Midbrain (tissue), 1 donor: ENCODE measurements around the gene MS4A15.

Source experiments
- DNase-seq: peaks from one replicate; lab custom pipeline; 2025; lab: John Stamatoyannopoulos, UW

Gene MS4A15

DNA sequence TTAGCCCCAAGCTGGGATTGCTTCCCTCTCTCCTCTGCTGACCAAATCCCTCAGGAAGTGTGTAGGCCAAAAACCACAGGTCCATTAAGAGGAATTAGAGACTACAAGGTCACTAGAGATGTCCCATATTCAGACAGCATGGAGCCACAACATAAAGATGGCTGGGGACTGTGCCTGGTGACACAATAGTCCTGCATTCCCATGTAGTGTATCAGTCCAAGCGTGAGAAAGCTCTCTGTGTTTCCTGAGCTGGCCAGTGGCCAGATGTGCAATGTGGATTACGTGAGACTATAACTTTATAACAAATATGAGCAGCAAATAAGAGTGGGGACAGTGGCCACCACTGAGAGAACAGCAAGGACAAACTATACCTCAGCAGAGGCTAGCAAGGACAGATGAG lies 20.9 kb downstream of the MS4A15 start:
- no peak for DNase-seq

DNA sequence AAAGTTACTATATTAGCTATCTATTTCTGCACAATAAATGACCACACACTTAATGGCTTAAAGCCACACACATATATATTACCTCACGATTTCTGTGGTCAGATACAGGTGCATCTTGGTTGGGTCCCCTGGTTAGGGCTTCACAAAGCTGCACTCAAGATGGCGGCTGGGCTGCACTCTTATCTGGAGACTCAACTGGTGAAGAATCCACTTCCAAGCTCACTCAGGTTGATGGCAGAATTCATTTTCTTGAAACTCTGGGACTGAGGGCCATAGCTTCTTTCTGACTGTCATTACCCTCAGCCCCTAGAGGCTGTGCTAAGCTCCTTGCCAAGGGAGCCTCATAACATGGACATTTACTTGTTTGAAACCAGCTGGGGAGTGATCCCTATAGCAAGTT lies 23.4 kb downstream of the MS4A15 start:
- no peak for DNase-seq

DNA sequence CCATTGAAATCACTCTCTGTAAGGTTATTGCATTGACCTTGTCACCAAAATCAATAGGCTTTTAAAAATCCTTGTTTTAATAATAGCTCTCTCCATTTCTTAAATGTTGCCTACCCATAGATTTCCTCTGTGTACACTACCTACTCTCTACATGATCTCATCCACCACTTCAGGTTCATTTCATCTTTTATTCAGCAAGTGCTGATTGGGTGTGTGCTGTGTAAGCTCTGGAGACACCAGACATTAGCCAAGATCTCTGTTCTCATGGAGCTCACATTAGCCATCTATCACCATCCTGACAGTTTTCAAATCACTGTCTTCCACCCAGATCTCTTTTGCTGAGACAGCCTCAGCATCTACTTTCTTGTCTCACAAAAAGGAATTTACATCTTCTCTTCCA lies 24.1 kb downstream of the MS4A15 start:
- DNase-seq: no peak

DNA sequence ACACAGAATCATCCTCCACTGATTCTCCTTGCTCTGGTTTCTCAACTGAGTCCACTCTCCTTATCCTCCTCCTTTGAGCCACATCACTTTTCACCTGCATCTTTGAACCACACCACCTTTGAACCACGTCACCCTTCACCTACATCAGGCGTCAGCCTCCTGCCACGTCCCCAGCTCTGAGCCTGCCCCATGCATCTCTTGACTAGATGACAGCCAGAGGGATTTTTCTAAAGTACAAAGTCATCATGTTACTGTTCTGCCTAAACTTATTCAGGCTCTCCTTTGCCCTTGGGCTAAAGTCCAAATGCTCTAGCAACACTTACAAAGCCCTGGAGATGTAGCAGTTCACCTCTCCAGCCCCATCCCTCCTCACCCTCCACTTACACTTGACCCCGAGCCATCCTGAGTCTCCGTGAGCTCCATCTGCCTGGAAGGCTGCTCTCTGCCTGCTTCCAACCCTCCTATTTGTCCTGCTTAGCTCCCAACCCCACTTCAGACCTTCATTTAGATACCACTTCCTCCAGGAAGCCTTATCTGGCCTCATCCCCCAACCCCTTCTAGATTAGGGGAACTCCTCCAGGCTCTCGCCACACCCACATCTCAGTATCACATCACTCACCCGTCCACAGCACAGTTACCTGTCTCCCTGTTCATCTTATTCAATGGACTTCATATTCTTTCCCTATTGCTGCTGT lies 24.8 kb downstream of the MS4A15 start:
- no peak for DNase-seq

- no peak for DNase-seq
Observed at GRCh38 chr11:60781981-60782316, 25.3 kb downstream of the MS4A15 start.

GRCh38 chr11:60782393-60783140 lies 25.9 kb downstream of the MS4A15 start:
- no peak for DNase-seq

DNA sequence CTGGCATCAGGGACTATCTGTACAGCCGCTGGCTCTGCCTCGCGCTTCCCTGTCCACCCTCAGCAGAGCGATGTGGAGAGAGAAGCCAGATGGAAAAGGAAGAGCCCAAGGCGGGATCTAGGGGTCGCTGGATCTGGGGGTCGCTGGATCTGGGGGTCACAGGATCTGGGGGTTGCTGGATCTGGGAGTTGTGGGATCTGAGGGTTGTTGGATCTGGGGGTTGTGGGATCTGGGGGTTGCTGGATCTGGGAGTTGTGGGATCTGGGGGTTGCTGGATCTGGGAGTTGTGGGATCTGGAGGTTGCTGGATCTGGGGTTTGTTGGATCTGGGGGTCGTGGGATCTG lies 26.4 kb downstream of the MS4A15 start:
- DNase-seq: no peak

- DNase-seq: no peak
Observed at GRCh38 chr11:60783911-60784310, 27.2 kb downstream of the MS4A15 start.

- DNase-seq: no peak
Observed at GRCh38 chr11:60785136-60785535, 28.5 kb downstream of the MS4A15 start, which contains the start of gene MS4A10. Gene MS4A10 (plus strand): TSS chr11:60785333. CDS start chr11:60790336, 5,003 bp downstream.

- DNase-seq: no peak
Observed at GRCh38 chr11:60785806-60786361, 29.2 kb downstream of the MS4A15 start.

- DNase-seq: no peak
Observed at GRCh38 chr11:60786811-60787567, 30.3 kb downstream of the MS4A15 start.

DNA sequence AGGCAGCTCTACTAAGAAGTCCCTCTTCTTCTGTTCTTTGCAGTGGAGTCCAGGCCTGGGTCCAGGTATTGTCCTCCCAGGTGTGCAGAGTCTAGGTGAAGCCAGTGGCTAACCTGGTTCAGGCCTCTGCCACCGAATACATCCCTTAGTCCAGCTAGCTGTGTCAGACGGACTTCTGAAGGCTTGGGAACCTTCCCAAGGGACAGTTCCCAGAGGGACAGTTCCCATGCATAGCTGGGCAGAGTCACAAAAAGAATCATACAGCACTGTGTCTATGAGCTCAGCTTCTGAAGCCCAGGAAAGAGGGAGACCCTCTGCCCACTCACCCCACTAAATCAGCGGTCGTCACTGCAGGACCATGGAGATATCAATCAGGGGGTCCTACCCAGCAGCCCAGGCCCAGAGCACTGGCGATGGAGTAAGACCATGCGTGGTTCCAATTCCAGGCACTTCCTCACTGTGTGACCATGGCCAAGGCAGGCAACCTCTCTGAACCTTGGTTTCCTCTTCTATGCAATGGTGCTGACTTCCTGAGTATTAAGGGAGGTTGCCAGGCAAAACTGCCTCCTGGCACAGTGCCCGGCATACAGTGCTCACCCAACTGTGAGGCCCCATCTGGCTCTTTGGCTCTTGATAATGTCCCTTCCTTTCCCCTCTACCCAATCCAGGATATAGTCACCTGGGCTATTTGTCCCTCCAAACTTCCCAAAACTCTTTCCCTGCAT lies 31.9 kb downstream of the MS4A15 start:
- DNase-seq: no peak

DNA sequence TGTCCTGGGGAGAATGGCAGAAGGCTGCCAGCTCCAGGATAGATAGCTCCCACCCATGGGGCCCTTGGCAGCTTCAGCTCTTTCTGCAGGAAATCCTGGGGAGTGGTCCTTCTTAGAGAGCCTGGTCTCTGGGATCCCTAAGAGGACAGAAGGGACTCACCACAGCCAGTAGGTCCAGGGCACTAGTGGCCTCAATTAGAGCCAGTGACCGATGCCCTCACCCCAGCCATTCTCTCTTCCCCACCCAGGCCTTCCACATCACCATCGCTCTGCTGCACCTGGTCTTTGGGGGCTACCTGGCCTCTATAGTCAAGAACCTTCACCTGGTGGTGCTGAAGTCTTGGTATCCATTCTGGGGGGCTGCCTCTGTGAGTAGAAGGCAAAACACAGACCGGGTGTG lies 34.1 kb downstream of the MS4A15 start:
- no peak for DNase-seq

GRCh38 chr11:60791153-60791933 lies 34.7 kb downstream of the MS4A15 start:
- DNase-seq: no peak

DNA sequence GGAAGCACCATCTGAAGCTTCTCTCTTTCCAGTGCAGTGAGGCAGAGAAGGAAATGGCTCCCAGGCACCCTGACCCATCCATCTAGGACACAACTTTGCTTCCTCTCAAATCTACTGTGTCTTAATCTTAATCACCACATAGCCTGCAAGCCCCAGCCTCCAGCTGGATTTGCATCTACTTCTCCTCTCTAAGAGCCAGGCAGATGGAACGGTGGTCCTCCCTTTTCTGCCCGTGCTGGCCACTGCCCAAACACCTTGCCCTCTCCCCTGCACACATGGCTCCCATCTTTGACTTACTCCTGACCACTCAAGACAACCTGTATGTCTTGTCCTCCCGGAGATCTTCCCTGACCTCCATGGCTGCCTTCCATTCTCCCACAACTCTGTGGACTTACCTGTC lies 35.9 kb downstream of the MS4A15 start:
- DNase-seq: no peak

GRCh38 chr11:60795291-60795690 lies 38.6 kb downstream of the MS4A15 start:
- no peak for DNase-seq

DNA sequence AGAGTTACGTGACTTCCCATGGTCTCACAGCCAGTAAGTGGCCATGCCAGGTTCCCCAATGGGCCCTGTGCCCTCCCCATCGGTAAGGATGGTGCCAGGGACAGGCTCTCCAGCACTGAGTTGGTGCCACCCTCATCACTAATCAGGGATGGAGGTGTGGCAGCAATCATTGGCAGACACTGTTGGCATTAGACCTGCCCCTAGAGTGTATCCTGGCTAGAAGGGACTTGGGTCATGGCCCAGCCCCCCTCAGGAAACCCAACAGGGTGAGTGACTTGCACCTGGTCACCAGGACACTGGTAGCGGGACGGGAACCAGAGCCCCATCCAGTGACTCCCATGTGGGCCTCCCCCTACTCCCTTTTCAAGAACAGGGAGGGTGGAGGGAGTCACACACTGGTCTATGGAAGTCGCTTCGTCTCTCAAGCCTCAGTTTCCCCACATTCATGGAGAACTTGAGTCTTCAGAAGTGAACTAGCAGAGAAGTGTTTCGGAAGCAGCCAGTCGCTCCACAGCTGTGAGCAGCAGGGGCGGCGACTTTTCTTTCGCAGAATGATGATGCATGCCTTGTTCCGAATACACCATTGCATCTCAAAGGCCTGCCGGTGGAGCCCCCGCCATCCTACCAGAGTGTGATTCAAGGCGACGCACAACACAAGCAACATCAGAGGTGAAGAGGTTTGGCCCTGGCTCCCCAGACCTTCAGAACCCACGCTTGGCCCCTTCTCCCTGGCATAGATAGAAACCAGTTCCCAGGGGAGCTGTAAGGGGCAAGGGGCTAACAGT lies 41.4 kb downstream of the MS4A15 start:
- no peak for DNase-seq

GRCh38 chr11:60798631-60799030 lies 42.0 kb downstream of the MS4A15 start:
- DNase-seq: no peak

DNA sequence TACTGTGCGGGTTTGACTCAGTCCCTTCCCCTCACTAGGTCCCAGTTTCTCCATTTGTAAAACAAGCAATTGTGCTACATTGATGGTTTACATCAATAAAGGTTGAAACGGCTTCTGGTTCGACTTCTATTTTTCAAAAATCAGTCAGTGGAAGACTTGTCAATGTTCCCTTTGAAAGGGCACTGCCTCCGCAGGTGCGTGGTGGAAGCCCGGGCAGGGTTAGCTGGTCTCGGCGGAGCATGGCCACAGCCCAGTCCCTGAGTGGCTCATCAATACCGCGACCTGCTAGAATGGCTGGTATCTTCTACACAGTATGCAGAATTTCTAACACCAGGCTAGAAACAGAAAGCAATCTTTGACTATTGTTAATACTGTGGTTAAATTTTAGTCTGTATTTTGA lies 44.5 kb downstream of the MS4A15 start:
- DNase-seq: no peak

GRCh38 chr11:60803273-60803936 lies 46.7 kb downstream of the MS4A15 start:
- DNase-seq: no peak
